GM18519 (cell line): Measurements from ENCODE around the gene MIF4GD.
A peak's percentile ranks its signal among the peaks of the same experiment; 100 is the strongest.
"Not testable (repeated sequence)": the region's sequence is repeated elsewhere in the genome, so short reads cannot be mapped to it uniquely, and the experiment has no call there.

Experiments
- ATAC-seq: cut with Tn5 transposase; IDR thresholded peaks from one replicate; pipeline ENCODE4 v1.9.1; 2021; ENCODE audit warnings: mild to moderate bottlenecking, moderate library complexity; ENCODE audit not compliant: unreplicated experiment, low FRiP score

The MIF4GD gene

GRCh38 chr17:75270966-75271232 lies at the start of gene MIF4GD:
Gene MIF4GD (minus strand): TSS chr17:75271231. CDS start chr17:75270195, 1,036 bp downstream.
- ATAC-seq: no peak

- no peak for ATAC-seq
These were observed 49.1 kb upstream of the MIF4GD start for GRCh38 chr17:75319904-75320691.

GRCh38 chr17:75318615-75319222 lies 47.7 kb upstream of the MIF4GD start:
- ATAC-seq: no peak

GRCh38 chr17:75318211-75318610 lies 47.2 kb upstream of the MIF4GD start:
- no peak for ATAC-seq

GRCh38 chr17:75317671-75318070 lies 46.6 kb upstream of the MIF4GD start:
- ATAC-seq: no peak

- ATAC-seq: no peak
These were observed 45.2 kb upstream of the MIF4GD start for GRCh38 chr17:75316253-75316652.

- ATAC-seq: no peak
These were observed 44.7 kb upstream of the MIF4GD start for GRCh38 chr17:75315541-75316243.

- ATAC-seq: no peak
These were observed 43.0 kb upstream of the MIF4GD start for GRCh38 chr17:75313941-75314551.

GRCh38 chr17:75308732-75309629 lies 38.0 kb upstream of the MIF4GD start:
- ATAC-seq: no peak

GRCh38 chr17:75307957-75308731 lies 37.1 kb upstream of the MIF4GD start:
- ATAC-seq: no peak

- no peak for ATAC-seq
These were observed 30.6 kb upstream of the MIF4GD start for GRCh38 chr17:75301502-75302206.

GRCh38 chr17:75301049-75301448 lies 30.0 kb upstream of the MIF4GD start:
- ATAC-seq: no peak

- ATAC-seq: no peak
These were observed 29.2 kb upstream of the MIF4GD start for GRCh38 chr17:75300280-75300679.

- peak; percentile 51 for ATAC-seq
These were observed 24.4 kb upstream of the MIF4GD start for GRCh38 chr17:75295201-75296158.

- not testable (repeated sequence) for ATAC-seq
These were observed 21.9 kb upstream of the MIF4GD start for GRCh38 chr17:75292810-75293448.

- peak; percentile 16 for ATAC-seq
These were observed 18.9 kb upstream of the MIF4GD start for GRCh38 chr17:75289832-75290337.
